ENCODE measurements around the gene IQSEC2.

The IQSEC2 gene

DNA sequence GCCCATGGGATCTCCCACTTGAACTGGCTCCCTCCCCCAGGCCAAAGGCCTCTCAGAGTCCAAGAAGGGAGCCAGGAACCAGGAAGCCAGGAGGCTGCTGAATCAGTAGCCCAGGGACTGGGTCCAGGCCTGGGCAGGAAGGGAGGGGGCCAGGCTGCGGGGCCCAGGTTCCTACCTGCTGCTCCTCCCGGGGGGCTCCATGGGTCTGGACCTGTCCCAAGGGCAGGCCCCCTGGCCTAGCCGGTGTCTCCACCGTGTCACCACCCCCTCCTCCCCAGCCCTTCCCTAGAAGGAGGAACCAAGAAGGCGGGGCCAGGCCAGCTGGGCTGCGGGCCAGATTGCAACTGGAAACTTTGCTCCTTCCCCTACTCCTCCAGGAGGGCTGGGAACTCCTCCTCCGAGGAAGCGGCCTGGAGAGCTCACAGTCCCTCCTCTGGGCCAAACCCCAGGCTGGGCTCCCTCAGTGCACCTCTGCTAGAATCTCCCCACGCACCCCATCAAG lies at the start of gene IQSEC2:
TSS of gene IQSEC2 (minus strand) at position 264 of the 502 bp plus-strand sequence.
- peak within 1 kb of the TSS; percentile 53 for H3K4me3 ChIP-seq (ENCODE audit: low read depth, low read length)

DNA sequence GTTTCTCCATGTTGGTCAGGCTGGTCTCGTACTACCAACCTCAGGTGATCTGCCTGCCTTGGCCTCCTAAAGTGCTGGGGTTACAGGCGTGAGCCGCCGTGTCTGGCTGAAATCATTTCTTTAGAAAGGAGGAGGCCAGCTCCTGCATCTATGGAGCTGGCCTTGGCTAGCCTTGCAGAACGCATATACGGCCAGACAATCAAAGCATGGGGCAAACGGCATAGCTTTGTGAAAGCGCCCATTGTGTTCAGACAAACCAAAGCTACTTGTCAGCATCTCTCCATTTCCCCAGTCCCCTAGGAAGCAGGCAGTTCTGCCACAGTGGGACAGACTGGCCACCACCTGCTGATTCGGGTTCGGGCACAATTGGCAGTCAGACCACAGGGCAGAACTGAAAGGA lies 48.9 kb upstream of the IQSEC2 start:
- TF ChIP-seq, protein P1, sequence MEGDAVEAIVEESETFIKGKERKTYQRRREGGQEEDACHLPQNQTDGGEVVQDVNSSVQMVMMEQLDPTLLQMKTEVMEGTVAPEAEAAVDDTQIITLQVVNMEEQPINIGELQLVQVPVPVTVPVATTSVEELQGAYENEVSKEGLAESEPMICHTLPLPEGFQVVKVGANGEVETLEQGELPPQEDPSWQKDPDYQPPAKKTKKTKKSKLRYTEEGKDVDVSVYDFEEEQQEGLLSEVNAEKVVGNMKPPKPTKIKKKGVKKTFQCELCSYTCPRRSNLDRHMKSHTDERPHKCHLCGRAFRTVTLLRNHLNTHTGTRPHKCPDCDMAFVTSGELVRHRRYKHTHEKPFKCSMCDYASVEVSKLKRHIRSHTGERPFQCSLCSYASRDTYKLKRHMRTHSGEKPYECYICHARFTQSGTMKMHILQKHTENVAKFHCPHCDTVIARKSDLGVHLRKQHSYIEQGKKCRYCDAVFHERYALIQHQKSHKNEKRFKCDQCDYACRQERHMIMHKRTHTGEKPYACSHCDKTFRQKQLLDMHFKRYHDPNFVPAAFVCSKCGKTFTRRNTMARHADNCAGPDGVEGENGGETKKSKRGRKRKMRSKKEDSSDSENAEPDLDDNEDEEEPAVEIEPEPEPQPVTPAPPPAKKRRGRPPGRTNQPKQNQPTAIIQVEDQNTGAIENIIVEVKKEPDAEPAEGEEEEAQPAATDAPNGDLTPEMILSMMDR (IDR thresholded peaks at IDR 0.05; ENCODE audit: low read depth, low read length) = no peak
- H3K4me3 ChIP-seq (ENCODE audit: low read depth, low read length) = no peak overlapping the region

More for the DNA sequence above, at the start of gene IQSEC2:
- TF ChIP-seq, protein P1 (IDR thresholded peaks at IDR 0.05; ENCODE audit: low read depth, low read length) = no peak

DNA sequence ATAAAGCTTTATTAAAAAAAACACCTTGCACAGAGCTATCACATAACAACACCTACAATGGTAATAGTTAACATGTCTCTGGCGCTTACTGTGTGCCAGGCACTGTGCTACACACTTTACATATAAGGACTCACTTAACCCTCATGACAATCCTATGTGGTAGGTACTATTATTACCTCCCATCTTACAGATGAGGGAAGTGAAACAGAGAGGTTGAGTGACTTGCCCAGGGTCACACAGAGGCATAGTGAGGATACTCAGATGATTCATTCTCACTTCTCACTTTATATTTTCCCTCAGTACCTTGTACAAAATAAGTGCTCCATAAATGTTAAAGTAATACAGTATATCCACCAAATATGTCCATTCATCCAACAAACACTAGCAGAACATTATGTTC lies 43.4 kb upstream of the IQSEC2 start:
- H3K4me3 ChIP-seq (ENCODE audit: low read depth, low read length) = no peak overlapping the region
- TF ChIP-seq, protein P1 (IDR thresholded peaks at IDR 0.05; ENCODE audit: low read depth, low read length) = no peak

DNA sequence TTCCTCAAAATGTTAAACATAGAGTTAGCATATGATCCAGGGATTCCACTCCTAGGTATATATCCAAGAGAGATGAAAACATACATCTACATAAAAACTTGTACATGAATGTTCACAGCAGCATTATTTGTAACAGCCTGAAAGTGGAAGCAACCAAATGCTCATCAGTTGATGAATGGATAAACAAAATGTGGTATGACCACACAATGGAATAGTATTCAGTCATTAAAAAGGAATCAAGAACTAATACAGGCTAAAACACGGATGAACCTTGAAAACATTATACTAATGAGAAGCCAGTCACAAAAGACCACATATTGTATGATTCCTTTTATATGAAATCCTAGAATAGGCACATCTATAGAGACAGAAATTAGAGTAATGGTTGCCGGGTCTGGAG lies 42.7 kb upstream of the IQSEC2 start:
- H3K4me3 ChIP-seq (ENCODE audit: low read depth, low read length) = no peak overlapping the region
- TF ChIP-seq, protein P1 (IDR thresholded peaks at IDR 0.05; ENCODE audit: low read depth, low read length) = no peak

DNA sequence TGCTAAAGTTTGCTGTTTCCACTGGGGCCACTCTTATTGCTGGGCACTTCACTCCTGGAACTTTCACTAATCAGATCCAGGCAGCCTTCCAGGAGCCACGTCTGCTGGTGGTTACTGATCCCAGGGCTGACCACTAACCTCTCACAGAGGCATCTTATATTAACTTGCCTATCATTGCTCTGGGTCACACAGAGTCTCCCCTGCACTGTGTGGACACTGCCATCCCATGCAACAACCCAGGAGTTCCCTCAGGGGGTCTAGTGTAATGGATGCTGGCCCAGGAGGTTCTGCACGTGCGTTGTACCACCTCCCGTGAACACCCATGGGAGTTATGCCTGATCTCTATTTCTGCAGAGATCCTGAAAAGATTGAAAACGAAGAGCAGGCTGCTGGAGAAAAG lies 41.8 kb upstream of the IQSEC2 start:
- H3K4me3 ChIP-seq (ENCODE audit: low read depth, low read length) = no peak overlapping the region
- TF ChIP-seq, protein P1 (IDR thresholded peaks at IDR 0.05; ENCODE audit: low read depth, low read length) = no peak

DNA sequence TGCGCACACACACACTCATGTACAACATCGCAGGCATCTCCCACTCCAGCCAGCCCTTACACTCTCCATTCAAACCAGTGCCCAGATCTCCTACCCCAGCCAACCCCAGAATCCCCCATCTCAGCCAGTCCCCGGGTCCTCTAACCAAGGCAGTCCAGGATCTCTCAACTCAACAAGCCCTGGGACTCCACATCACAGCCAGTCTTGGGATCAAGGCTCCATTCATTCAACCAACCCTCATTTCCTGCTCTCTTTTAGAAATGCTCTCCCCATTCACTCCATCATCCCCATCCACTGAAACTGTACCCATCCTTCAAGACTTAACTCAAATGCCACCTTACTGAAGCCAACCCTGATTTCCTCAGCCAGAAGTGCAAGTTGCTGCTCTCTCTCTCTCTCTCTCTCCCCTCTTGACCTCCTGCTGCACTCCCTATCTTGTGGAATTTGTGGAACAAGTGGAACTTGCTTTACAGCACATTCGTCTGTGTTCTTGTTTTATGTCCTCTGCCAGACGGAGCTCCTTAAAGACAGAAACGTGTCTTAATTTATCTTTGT lies 40.6 kb upstream of the IQSEC2 start:
- H3K4me3 ChIP-seq (ENCODE audit: low read depth, low read length) = no peak overlapping the region
- TF ChIP-seq, protein P1 (IDR thresholded peaks at IDR 0.05; ENCODE audit: low read depth, low read length) = no peak

DNA sequence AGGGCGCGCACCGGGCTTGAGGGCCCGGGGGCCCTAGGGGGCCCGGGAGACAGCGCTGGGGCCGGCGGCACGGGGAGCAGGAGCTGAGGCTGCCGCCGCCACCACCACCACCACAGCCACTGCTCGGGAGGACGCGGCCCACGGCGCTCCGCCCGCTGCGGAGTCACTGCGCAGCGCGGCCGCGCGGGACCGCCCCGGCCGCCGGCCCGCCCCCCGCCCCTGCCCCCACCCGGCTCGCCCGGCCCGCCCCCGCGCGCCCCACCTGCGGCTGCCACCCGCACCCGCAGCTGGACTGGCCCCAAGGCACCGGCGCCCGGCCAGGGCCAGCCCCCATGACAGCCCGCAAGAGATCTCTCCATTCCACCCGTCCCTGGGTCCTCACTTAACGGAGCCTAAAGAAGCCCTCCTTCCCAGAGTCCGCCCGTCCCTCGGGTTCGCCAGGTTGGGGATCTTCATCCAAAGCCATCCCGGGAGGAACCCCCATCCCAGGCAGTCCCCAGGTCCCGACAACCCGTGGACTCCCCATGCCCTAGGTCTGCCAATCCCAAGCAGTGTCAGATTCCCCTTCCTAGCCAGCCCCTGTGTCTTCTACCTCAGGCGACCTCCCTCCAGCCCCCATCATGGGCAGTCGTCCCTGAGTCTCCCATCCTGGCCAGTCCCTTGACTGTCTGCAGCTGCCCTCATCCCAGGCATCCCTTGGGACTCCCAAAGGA lies 40.0 kb upstream of the IQSEC2 start:
- peak overlapping the region; percentile 47 for H3K4me3 ChIP-seq (ENCODE audit: low read depth, low read length)
- TF ChIP-seq, protein P1 (IDR thresholded peaks at IDR 0.05; ENCODE audit: low read depth, low read length) = no peak

Data from WI38 (cell line).